Muscle layer of colon (tissue), 2 donors: ENCODE results near the gene UNC5C.

ENCODE experiments used
- H3K27ac ChIP-seq: one replicate; pipeline ENCODE4 v1.7.0; 2013; ENCODE audit warnings: low read depth, mild to moderate bottlenecking, low read length, moderate library complexity
- H3K27me3 ChIP-seq, 2 donors: one replicate each; pipeline ENCODE4 v1.7.0; 2013; ENCODE audit warnings: low read length in 2 of 2, mild to moderate bottlenecking in 2 of 2; ENCODE audit not compliant: insufficient read depth in 2 of 2, control insufficient read depth in 1 of 2
- H3K36me3 ChIP-seq: one replicate; pipeline ENCODE4 v1.7.0; 2013; ENCODE audit warnings: mild to moderate bottlenecking, low read length; ENCODE audit not compliant: insufficient read depth
- H3K4me1 ChIP-seq: one replicate; pipeline ENCODE4 v1.7.0; 2013; ENCODE audit warnings: mild to moderate bottlenecking, low read length; ENCODE audit not compliant: insufficient read depth
- H3K4me3 ChIP-seq, 2 donors: one replicate each; pipeline ENCODE4 v1.7.0; 2013; ENCODE audit warnings: low read length in 2 of 2, low read depth in 1 of 2, mild to moderate bottlenecking in 1 of 2, moderate library complexity in 1 of 2
- H3K9ac ChIP-seq: one replicate; pipeline ENCODE4 v1.7.0; 2013; ENCODE audit warnings: low read length
- H3K9me3 ChIP-seq: one replicate; pipeline ENCODE4 v1.7.0; 2013; ENCODE audit warnings: mild to moderate bottlenecking, low read length
- donor health status: abdominal sarcoma.
- donor health status: Adenocarcinoma of cecum.

UNC5C gene

DNA sequence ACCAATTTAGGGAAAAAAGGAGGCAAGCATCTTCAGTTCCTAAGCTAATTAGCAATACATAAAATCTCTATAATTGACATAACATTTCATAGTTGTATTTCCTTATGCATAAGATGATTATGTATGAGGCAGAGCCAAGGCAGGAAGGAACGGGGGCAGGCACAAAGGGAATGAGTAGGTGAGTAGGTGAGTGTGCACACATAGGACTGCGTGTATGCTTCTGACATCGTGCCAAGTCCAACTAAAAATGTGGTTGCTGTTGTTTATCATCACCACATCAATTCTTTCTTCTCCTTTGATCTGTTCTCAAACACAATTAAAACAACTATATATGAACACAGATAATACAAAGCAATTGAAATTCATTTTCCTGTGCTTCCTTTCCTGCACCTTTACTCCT, 131.2 kb downstream of the UNC5C start:
- H3K27ac ChIP-seq = no peak overlapping the region
- no peaks in the 10 kb centered on the region for H3K27me3 ChIP-seq
- no peaks in the 10 kb centered on the region for H3K36me3 ChIP-seq
- H3K4me1 ChIP-seq = no peaks in the 10 kb centered on the region
- H3K4me3 ChIP-seq = no peak overlapping the region
- H3K9me3 ChIP-seq = no peaks in the 10 kb centered on the region
- no peak overlapping the region for H3K9ac ChIP-seq

DNA sequence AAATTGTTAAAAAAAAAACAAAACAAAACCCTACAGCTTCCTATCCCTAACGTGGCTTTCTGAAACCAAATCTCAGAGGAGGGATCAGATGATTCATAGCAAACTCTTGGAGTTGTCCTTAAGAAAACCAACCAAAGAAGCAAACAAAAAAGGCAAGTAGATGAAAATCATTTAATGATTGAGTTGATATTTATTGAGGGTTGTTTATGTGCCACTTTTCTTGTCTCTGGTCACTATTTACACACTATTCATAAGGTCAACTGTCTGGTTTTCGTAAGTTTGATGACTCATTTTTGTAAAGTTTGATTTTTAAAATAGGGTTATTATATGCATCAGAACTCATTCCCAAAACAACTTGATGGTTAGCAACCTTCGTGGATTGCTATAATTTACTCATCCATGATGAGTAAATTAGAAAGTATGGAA, 133.4 kb downstream of the UNC5C start:
- no peak overlapping the region for H3K9ac ChIP-seq
- no peaks in the 10 kb centered on the region for H3K4me1 ChIP-seq
- H3K9me3 ChIP-seq = no peaks in the 10 kb centered on the region
- no peak overlapping the region for H3K4me3 ChIP-seq
- H3K36me3 ChIP-seq = no peaks in the 10 kb centered on the region
- H3K27me3 ChIP-seq = no peaks in the 10 kb centered on the region
- no peak overlapping the region for H3K27ac ChIP-seq

DNA sequence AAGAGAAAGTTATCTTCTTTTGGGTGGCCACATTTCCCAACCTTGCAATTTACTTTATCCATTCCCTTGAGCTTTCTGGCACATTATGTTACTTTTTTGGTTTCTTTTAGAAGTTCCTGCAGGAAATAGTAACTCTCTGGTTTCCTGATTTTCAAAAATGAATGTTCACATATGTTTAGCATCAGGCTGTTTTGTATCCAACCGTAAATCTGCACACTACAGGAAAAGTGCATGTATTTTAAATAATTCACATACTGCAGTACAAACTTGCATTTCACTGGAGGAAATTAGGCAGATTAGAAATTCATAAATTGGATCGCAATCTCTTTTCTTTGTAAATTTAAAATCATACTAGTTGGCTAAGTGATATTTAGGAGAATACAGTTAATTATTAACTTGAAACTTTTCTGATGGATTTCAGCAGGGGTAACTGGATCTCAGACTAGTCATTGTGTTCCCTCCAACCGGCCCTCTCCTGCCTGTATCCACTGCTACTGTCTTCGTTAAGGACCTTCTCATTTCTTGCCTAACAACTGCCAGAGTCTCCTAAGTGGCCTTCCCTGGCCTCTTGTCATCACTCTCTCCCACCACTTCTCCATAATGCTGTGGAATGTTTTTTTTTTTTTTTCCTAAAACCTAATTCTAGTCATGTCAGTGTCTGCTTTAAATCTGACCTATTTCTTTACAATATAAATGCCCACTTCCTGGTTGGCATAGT, 137.2 kb downstream of the UNC5C start:
- no peak overlapping the region for H3K27ac ChIP-seq
- H3K36me3 ChIP-seq = no peaks in the 10 kb centered on the region
- no peak overlapping the region for H3K9ac ChIP-seq
- no peak overlapping the region for H3K4me3 ChIP-seq
- no peaks in the 10 kb centered on the region for H3K9me3 ChIP-seq
- no peaks in the 10 kb centered on the region for H3K4me1 ChIP-seq
- no peaks in the 10 kb centered on the region for H3K27me3 ChIP-seq

GRCh38 chr4:95410387-95410977, 138.3 kb downstream of the UNC5C start:
- H3K4me3 ChIP-seq = no peak overlapping the region
- no peak overlapping the region for H3K27ac ChIP-seq
- H3K36me3 ChIP-seq = no peaks in the 10 kb centered on the region
- no peaks in the 10 kb centered on the region for H3K9me3 ChIP-seq
- H3K27me3 ChIP-seq = no peaks in the 10 kb centered on the region
- no peaks in the 10 kb centered on the region for H3K4me1 ChIP-seq
- no peak overlapping the region for H3K9ac ChIP-seq

- H3K36me3 ChIP-seq = no peaks in the 10 kb centered on the region
- H3K9ac ChIP-seq = no peak overlapping the region
- no peaks in the 10 kb centered on the region for H3K4me1 ChIP-seq
- H3K27me3 ChIP-seq = no peaks in the 10 kb centered on the region
- no peak overlapping the region for H3K27ac ChIP-seq
- no peak overlapping the region for H3K4me3 ChIP-seq
- no peaks in the 10 kb centered on the region for H3K9me3 ChIP-seq
These were observed 139.0 kb downstream of the UNC5C start for GRCh38 chr4:95409750-95410149.

GRCh38 chr4:95409127-95409526, 139.6 kb downstream of the UNC5C start:
- Histone ChIP-seq H3K27ac (no peak overlapping the region), H3K27me3 (no peaks in the 10 kb centered on the region), H3K4me1 (no peaks in the 10 kb centered on the region), H3K9me3 (no peaks in the 10 kb centered on the region), H3K9ac (no peak overlapping the region), H3K36me3 (no peaks in the 10 kb centered on the region), H3K4me3 (no peak overlapping the region)

GRCh38 chr4:95402299-95402698, 146.5 kb downstream of the UNC5C start:
- Histone ChIP-seq H3K9me3 (no peaks in the 10 kb centered on the region), H3K4me3 (no peak overlapping the region), H3K36me3 (no peaks in the 10 kb centered on the region), H3K4me1 (no peaks in the 10 kb centered on the region), H3K27ac (no peak overlapping the region), H3K9ac (no peak overlapping the region), H3K27me3 (no peaks in the 10 kb centered on the region)

- H3K9me3 ChIP-seq = no peaks in the 10 kb centered on the region
- H3K4me1 ChIP-seq = no peaks in the 10 kb centered on the region
- no peak overlapping the region for H3K4me3 ChIP-seq
- no peak overlapping the region for H3K27ac ChIP-seq
- no peak overlapping the region for H3K9ac ChIP-seq
- no peaks in the 10 kb centered on the region for H3K36me3 ChIP-seq
- no peaks in the 10 kb centered on the region for H3K27me3 ChIP-seq
These were observed 150.6 kb downstream of the UNC5C start for GRCh38 chr4:95398217-95398616.

DNA sequence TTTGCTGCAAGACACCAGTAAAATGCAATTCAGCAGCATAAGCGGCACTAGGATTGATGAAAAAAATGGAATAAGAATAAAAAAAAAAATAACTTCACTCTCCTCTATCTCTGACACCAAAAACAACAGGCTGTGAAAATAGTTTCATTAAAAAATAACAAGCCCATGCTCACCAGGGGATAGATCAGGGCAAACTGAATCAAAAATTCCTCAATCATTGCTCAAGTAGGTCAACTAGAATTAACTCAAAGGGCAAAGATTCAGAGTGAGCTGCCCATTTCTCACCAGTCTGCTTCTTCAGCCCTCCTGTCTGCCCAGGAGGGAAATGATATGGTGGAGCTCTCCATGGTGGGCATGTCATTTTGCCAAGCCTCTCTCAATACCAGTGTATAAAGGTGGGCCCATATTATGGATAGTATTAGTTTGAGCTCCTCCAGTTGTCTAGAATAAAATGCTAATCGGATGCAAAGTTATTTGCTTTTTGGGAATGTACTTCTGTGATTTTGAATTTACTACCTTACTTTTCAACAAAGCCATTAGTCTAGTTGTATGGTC, 153.9 kb downstream of the UNC5C start:
- Histone ChIP-seq H3K9me3 (no peaks in the 10 kb centered on the region), H3K36me3 (no peaks in the 10 kb centered on the region), H3K27me3 (no peaks in the 10 kb centered on the region), H3K27ac (no peak overlapping the region), H3K4me3 (no peak overlapping the region), H3K9ac (no peak overlapping the region), H3K4me1 (no peaks in the 10 kb centered on the region)

- Histone ChIP-seq H3K9ac (no peak overlapping the region), H3K9me3 (no peaks in the 10 kb centered on the region)
These were observed 155.0 kb downstream of the UNC5C start for GRCh38 chr4:95393821-95394220.

DNA sequence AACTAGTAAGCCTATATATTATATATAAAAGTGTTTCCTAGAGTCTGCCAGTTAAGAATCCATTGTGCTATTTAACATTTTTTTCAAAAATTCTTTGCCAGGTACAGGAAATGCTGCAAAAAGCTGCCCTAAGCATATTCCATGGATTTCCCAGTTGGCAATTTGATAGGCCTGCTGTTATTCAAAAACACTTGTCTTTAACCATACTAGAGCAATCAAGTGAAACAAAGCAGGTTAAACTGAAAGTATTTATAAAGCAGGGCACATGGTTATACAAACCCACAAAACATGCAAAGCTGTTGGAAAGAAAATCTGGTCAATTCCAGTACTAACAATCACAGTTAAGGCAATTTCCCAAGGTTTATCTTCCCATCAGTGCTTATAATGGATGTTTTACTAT, 159.9 kb downstream of the UNC5C start:
- no peak overlapping the region for H3K4me3 ChIP-seq
- no peak overlapping the region for H3K9ac ChIP-seq
- H3K4me1 ChIP-seq = no peaks in the 10 kb centered on the region
- no peaks in the 10 kb centered on the region for H3K9me3 ChIP-seq
- no peak overlapping the region for H3K27ac ChIP-seq
- no peaks in the 10 kb centered on the region for H3K36me3 ChIP-seq
- no peaks in the 10 kb centered on the region for H3K27me3 ChIP-seq

More at GRCh38 chr4:95393821-95394220, 155.0 kb downstream of the UNC5C start:
- no peaks in the 10 kb centered on the region for H3K36me3 ChIP-seq
- no peak overlapping the region for H3K4me3 ChIP-seq
- no peaks in the 10 kb centered on the region for H3K4me1 ChIP-seq
- H3K27ac ChIP-seq = no peak overlapping the region
- no peaks in the 10 kb centered on the region for H3K27me3 ChIP-seq

GRCh38 chr4:95387719-95388118, 161.1 kb downstream of the UNC5C start:
- no peak overlapping the region for H3K27ac ChIP-seq
- H3K4me1 ChIP-seq = no peaks in the 10 kb centered on the region
- no peak overlapping the region for H3K4me3 ChIP-seq
- no peak overlapping the region for H3K9ac ChIP-seq
- no peaks in the 10 kb centered on the region for H3K36me3 ChIP-seq
- no peaks in the 10 kb centered on the region for H3K27me3 ChIP-seq
- H3K9me3 ChIP-seq = no peaks in the 10 kb centered on the region
